GM19043 (cell line): Measurements from ENCODE around the gene NPEPPS.

Experiments used
- ATAC-seq: cut with Tn5 transposase; IDR thresholded peaks from one replicate; pipeline ENCODE4 v1.9.1; 2021; ENCODE audit warnings: low read depth; ENCODE audit not compliant: unreplicated experiment

NPEPPS gene

DNA sequence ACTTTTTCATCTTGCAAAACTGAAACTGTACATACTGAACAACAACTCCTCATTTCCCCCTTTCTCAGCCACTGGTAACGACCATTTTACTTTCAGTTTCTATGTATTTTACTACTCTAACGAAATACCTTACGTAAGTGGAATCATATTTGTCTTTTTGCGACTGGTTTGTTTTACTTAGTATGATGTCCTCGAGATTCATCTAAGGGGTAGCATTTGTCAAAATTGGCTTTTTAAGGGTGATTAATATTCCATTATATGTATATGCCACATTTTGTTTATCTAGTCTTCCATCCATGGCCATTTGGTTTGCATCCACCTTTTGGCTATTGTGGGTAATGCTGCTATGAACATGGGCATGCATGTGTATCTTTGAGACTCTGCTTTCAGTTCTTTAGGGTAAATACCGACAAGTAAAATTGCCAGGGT lies 129.2 kb downstream of the NPEPPS start:
- ATAC-seq, result no peak

DNA sequence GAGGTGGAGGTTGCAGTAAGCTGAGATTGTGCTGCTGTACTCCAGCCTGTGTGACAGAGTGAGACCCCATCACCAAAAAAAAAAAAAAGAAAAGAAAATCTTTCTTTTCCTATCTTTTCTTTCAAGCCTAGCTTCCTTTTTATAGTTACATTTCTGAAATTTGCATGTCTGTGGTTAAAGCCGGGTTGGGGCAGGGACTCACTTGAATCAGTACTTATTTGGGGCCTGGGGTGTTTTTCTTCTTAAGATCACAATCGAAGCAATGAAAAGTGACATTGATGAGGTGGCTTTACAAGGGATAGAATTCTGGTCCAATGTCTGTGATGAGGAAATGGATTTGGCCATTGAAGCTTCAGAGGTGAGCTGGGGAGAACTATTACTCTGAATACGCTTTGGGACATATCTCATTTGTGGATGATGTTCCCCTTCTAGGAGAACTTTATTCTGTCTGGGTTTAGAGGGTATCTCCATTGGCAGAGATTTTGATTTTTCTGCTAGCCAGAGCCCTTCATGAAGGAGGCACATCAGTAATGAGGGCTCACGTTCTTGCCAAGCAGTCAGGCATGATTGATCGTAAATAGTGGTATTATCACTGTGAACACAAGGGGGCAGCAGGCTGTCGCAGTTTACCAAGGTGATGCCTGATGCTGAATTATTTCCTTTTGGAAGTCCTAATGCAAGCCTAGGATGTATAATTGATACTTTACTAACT lies 133.2 kb downstream of the NPEPPS start:
- ATAC-seq, result no peak

- ATAC-seq, result no peak
Observed at GRCh38 chr17:47664624-47664941, 133.7 kb downstream of the NPEPPS start.

DNA sequence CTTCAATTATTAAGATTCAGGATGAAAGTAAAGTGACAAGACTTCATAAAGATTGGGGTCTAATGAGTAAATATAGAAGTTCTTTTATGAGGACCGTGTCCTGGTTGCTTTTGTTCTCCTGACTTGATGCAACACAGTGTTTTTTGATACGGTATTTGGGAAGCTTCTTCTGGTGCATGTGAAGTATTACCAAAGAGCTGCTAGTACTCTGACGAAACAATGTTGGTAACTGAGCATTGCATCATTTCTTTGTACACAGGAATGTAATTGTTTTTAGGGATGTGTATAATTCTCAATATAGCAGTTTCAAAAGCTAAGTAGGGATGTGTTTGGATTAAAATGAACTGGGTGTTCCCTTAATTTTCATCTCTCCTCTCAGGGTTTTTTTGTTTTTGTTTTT lies 134.7 kb downstream of the NPEPPS start:
- no peak for ATAC-seq

DNA sequence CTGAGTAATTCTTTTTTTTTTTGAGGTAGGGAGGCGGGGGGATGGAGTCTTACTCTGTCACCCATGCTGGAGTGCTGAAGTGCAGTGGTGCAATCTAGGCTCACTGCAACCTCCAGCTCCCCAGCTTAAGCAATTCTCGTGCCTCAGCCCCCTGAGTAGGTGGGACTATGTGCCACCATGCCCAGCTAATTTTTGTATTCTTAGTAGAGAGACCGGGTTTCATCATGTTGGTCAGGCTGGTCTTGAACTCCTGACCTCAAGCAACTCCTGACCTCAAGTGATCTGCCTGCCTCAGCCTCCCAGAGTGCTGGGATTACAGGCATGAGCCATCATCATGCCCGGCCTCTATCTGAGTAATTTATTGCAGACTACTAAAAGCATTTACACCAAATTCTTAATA lies 138.2 kb downstream of the NPEPPS start:
- no peak for ATAC-seq

DNA sequence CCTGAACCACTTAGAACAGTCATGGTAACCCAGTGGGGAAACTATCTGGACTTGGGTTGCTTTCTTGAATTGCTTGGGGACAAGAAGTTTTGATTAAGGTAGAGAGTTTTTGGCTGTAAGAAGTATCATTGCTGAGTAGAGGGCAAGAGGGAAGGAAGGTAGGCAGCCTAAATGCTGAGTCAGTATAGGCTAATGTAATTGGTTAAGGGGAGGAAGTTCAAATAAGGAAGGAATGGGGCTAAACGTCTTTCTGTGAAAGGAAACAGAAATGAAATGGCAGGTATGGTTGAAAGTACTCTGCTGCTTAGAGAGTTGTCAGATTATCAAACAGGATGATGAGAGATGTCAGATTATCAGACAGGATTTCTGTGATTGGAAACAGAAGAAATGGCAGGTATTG lies 139.2 kb downstream of the NPEPPS start:
- no peak for ATAC-seq
